Parathyroid adenoma (tissue), 2 donors: ENCODE data around the gene DEUP1.

ENCODE experiments used
- H2AFZ ChIP-seq: fragments of 300-600 bp; sonication (generic); one replicate; pipeline ENCODE4 v1.7.0; 2017; ENCODE audit warnings: antibody characterized with exemption, mild to moderate bottlenecking
- H3K27ac ChIP-seq: fragments of 300-600 bp; sonication (generic); one replicate; pipeline ENCODE4 v1.7.0; 2017
- H3K27me3 ChIP-seq: fragments of 300-600 bp; sonication (generic); one replicate; pipeline ENCODE4 v1.7.0; 2017; ENCODE audit warnings: low read length; ENCODE audit not compliant: control insufficient read depth, insufficient read depth
- H3K36me3 ChIP-seq: fragments of 300-600 bp; sonication (generic); one replicate; pipeline ENCODE4 v1.7.0; 2017; ENCODE audit warnings: low read length; ENCODE audit not compliant: control insufficient read depth, insufficient read depth
- H3K4me1 ChIP-seq: fragments of 300-600 bp; sonication (generic); one replicate; pipeline ENCODE4 v1.7.0; 2017; ENCODE audit warnings: control low read depth
- H3K4me2 ChIP-seq: fragments of 300-600 bp; sonication (generic); one replicate; pipeline ENCODE4 v1.7.0; 2017; ENCODE audit warnings: low read length
- H3K4me3 ChIP-seq: fragments of 300-600 bp; sonication (generic); one replicate; pipeline ENCODE4 v1.7.0; 2017; ENCODE audit warnings: low read depth, low read length
- H3K79me2 ChIP-seq: fragments of 300-600 bp; sonication (generic); one replicate; pipeline ENCODE4 v1.7.0; 2017; ENCODE audit warnings: control low read depth
- H3K9ac ChIP-seq: fragments of 300-600 bp; sonication (generic); one replicate; pipeline ENCODE4 v1.7.0; 2017; ENCODE audit warnings: mild to moderate bottlenecking
- H3K9me3 ChIP-seq: fragments of 300-600 bp; sonication (generic); one replicate; pipeline ENCODE4 v1.7.0; 2017; ENCODE audit warnings: low read length; ENCODE audit not compliant: control insufficient read depth
- TF ChIP-seq, protein P1 (sequence below): fragments of 300-600 bp; sonication (generic); IDR thresholded peaks from one replicate; pipeline ENCODE4 v1.7.0; 2017; ENCODE audit warnings: antibody characterized with exemption, mild to moderate bottlenecking
- donor health status: primary hyperparathyroidism.

DEUP1 gene

DNA sequence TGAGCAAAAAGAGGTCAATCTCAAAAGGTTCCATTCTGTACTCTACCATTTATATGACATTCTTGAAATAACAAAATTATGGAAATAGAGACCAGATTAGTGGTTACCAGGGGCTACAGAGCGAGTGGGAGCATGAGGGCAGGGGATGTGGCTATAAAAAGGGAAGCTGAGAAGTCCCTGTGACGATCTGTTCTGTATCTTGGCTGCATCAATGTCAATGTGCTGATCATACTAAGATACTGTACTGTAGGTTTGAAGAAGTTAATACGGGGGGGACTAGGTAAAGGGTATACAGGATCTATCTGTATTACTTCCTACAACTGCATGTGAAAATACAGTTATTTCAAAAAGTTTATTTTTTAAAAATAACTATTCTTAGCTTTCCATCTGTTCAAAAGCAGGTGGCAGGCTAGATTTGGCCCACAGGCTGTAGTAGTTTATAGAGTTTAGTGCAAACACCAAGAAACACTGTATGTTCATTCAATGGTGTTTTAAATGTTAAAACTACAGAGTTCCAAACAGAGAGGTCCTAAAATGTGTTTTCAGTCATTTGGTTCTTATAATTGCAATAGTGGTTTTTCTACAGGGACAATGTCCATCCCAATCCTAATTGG lies 134.5 kb downstream of the DEUP1 start:
- Histone ChIP-seq H3K79me2 (no peaks in the 10 kb centered on the region), H2AFZ (no peak overlapping the region), H3K4me3 (no peak overlapping the region), H3K4me2 (no peak overlapping the region), H3K27me3 (no peaks in the 10 kb centered on the region), H3K9me3 (no peaks in the 10 kb centered on the region), H3K9ac (no peak overlapping the region), H3K4me1 (no peaks in the 10 kb centered on the region), H3K36me3 (no peaks in the 10 kb centered on the region), H3K27ac (no peak overlapping the region)
- TF ChIP-seq, protein P1, sequence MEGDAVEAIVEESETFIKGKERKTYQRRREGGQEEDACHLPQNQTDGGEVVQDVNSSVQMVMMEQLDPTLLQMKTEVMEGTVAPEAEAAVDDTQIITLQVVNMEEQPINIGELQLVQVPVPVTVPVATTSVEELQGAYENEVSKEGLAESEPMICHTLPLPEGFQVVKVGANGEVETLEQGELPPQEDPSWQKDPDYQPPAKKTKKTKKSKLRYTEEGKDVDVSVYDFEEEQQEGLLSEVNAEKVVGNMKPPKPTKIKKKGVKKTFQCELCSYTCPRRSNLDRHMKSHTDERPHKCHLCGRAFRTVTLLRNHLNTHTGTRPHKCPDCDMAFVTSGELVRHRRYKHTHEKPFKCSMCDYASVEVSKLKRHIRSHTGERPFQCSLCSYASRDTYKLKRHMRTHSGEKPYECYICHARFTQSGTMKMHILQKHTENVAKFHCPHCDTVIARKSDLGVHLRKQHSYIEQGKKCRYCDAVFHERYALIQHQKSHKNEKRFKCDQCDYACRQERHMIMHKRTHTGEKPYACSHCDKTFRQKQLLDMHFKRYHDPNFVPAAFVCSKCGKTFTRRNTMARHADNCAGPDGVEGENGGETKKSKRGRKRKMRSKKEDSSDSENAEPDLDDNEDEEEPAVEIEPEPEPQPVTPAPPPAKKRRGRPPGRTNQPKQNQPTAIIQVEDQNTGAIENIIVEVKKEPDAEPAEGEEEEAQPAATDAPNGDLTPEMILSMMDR = no peak

DNA sequence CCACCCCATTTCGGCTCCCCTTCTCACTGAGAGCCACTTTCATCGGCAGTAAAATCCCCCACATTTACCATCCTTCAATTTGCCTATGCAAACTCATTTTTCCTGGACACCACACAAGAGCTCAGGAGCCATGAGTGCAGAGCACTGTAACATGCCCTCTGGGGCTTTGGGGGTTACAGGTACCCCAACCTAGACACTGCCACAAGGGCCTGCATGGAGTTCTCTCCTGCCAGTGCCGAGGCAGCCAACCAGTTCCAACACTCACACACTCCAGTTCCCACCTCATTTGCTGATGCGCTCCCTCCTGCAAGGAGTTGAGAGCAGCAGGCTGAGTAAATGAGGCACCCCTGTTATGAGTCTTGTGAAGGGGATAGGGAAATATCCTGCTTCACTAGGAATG lies 136.5 kb downstream of the DEUP1 start:
- TF ChIP-seq, protein P1 = no peak
- no peaks in the 10 kb centered on the region for H3K4me1 ChIP-seq
- H3K27ac ChIP-seq = no peak overlapping the region
- no peak overlapping the region for H2AFZ ChIP-seq
- no peaks in the 10 kb centered on the region for H3K9me3 ChIP-seq
- H3K9ac ChIP-seq = no peak overlapping the region
- no peaks in the 10 kb centered on the region for H3K79me2 ChIP-seq
- no peaks in the 10 kb centered on the region for H3K36me3 ChIP-seq
- no peak overlapping the region for H3K4me3 ChIP-seq
- no peak overlapping the region for H3K4me2 ChIP-seq
- no peaks in the 10 kb centered on the region for H3K27me3 ChIP-seq

DNA sequence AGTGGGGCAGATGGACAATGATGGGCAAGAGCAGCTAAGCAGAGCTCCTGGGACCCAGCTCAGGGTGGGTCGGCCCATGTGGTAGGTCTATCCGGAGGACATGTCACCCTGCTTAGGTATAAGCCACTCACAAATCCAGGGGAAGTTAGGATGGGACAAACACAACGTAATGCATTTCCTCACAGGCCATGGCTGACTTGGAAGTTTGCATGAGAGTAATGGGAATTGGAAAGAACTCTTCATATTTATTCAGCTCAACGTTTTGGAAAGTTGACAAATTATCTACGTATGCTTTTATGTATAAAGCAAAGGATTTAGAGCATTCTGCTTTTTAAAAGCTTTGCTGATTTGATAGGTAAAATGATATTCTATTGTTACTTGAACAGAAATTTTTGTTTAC lies 137.7 kb downstream of the DEUP1 start:
- TF ChIP-seq, protein P1 = no peak
- Histone ChIP-seq H3K9ac (no peak overlapping the region), H3K79me2 (no peaks in the 10 kb centered on the region), H2AFZ (no peak overlapping the region), H3K4me2 (no peak overlapping the region), H3K4me1 (no peaks in the 10 kb centered on the region), H3K27me3 (no peaks in the 10 kb centered on the region), H3K27ac (no peak overlapping the region), H3K9me3 (no peaks in the 10 kb centered on the region), H3K4me3 (no peak overlapping the region), H3K36me3 (no peaks in the 10 kb centered on the region)

DNA sequence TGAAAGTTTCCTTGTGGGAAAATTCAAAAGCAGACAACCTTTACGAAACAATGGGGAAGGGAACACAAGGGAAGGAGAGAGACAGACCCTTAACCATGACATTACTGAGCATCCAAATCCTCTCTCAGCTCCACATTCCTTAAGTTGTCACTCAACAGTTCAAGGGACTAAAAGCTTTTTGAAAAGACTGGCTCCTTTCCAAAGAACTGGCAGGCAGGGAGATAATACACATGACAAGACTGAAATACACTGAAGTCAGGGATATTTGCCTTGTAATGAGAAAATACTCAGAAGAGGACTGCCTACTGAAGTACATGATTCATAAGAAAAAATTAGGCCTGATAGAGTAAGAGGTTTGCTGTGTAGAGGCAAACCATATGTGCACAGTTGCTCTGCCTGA lies 143.6 kb downstream of the DEUP1 start:
- Histone ChIP-seq H3K4me1 (no peaks in the 10 kb centered on the region), H3K4me2 (no peak overlapping the region), H3K27me3 (no peaks in the 10 kb centered on the region), H3K79me2 (no peaks in the 10 kb centered on the region), H3K36me3 (no peaks in the 10 kb centered on the region), H3K4me3 (no peak overlapping the region), H2AFZ (no peak overlapping the region), H3K9me3 (no peaks in the 10 kb centered on the region), H3K27ac (no peak overlapping the region), H3K9ac (no peak overlapping the region)
- TF ChIP-seq, protein P1 = no peak

DNA sequence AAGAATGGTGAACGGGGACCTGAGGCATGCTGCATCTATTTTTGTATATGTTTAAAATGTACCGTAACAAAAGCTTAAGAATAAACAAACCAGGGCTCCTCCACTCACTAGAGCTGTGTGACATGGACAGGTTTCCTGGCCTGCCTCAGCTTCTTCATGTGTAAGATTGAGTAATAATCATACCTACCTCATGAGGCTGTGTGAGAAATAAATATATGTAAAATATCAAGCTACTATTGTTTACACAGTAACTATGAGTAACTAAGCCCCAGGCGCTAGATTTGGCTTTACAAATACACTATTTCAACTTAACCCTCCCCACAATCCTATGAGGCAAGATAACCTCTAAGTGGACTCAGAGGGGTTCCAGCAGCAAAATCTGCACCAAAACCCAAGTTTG lies 146.3 kb downstream of the DEUP1 start:
- no peaks in the 10 kb centered on the region for H3K9me3 ChIP-seq
- no peaks in the 10 kb centered on the region for H3K4me1 ChIP-seq
- H2AFZ ChIP-seq = no peak overlapping the region
- TF ChIP-seq, protein P1 = no peak
- no peaks in the 10 kb centered on the region for H3K27me3 ChIP-seq
- H3K36me3 ChIP-seq = no peaks in the 10 kb centered on the region
- no peak overlapping the region for H3K9ac ChIP-seq
- no peak overlapping the region for H3K4me2 ChIP-seq
- no peak overlapping the region for H3K27ac ChIP-seq
- H3K79me2 ChIP-seq = no peaks in the 10 kb centered on the region
- H3K4me3 ChIP-seq = no peak overlapping the region
